ACHN (cell line): ENCODE data around the gene PARVA.
A peak's percentile ranks its signal among the peaks of the same experiment; 100 is the strongest.
"Not testable (repeated sequence)": the region's sequence is repeated elsewhere in the genome, so short reads cannot be mapped to it uniquely, and the experiment has no call there.

ENCODE experiments used
- DNase-seq: peaks from one replicate; pipeline ENCODE4 v3.0.0-alpha.2; 2015
- in situ Hi-C: cut with HindIII; loops from 2 replicates; pipeline ENCODE4 v1.10.0; 2017; ENCODE audit warnings: low sequenced_read_pairs, low pct_ligation_motif_present, low pct_unique_long_range_greater_than_20kb

PARVA gene

DNA sequence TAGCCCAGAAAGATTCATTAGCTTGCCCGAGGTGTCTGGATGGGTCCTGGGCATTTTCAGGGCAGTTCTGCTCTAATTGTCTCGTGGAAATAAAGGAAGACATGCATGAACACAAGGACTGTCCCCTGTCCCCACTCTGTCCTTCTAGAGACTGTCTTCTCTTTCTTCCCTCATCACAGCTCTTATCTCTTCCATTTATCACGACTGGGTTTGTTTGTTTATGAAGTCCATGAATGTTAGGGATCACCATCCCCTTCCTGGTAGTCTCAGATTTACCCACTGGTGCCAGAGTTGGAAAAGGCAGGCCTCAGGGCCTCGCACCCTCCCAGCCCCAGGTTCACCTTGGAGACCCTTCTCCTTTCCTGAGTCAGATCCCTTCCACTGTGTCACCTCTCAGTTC is 134.8 kb downstream of the PARVA start:
- in situ Hi-C loops: no loop called here
- no peak for DNase-seq

DNA sequence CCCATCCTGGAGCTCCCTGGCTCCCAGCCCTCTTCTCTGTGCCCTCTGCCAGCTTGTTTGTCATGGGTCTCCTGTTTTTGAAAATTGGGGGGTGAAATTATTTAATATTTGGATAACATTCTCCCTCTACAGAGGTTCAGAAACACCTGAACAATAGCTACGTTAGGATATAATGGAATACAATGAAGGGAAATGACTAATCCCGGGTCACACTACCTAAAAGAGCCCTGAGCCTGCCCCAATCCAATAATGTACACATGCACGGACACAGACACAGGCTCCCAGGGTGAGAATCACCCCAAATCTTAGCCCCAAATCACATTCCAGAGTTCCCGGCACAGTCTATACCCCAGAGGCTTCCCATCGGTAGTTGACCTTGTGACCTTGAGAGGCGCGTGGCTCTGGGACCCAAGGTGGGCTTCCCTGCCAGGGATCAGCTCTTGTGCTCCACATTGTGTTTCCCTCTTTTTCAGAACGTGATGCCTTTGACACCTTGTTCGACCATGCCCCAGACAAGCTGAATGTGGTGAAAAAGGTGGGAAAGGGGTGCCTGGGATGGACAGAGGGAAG is 135.5 kb downstream of the PARVA start:
- DNase-seq: no peak
- in situ Hi-C loops: no loop called here

DNA sequence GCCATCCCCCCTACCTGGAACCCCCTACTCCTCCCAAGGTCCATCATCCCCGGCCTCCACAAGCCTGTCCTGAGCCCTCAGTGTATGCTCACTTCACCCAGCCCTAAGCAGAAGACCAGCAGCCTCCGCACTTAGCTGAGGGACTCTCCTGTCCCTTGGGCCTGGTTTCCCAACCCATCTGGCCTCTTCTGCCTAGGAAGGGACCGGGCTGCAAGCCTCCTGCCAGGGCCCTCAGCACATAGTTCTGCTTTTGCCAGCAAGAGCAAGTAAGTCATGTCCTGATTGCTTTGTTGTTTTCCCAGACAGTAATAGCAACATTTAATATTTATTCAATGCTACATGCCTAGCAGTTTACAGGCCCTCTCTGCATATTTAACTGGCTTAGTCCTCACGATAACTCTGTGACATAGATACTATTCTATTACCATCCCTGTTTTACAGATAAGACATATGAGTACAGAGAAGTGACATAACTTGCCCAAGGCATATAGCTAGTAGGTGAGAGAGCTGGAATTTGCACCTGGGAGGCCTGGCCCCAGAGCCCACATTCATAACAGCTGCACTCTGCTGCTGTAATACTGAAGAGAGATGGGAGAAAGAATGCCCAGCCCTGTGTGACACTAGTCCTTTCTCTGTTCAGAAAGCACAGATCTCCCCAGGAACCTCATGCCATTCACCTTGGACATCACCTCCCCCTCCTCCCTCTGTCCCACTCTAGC is 139.2 kb downstream of the PARVA start:
- DNase-seq: no peak
- in situ Hi-C loops: no loop called here

DNA sequence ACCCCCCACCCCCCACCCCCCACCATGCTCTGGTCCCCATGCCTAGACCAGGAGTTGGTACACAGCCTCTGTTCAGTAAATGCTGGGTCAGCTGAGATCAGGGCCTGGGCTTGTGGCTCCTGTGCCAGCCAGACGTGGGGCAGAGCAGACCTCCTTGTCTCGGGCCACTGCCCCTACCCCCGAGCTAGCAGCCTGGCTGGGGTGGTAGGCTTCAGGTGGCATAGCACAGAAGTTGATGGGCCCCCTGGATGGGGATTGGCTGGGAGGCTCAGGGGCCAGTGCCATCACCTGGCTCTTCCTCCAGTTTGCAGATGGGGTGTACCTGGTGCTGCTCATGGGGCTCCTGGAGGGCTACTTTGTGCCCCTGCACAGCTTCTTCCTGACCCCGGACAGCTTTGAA is 139.9 kb downstream of the PARVA start:
- in situ Hi-C loops: no loop called here
- DNase-seq: no peak

DNA sequence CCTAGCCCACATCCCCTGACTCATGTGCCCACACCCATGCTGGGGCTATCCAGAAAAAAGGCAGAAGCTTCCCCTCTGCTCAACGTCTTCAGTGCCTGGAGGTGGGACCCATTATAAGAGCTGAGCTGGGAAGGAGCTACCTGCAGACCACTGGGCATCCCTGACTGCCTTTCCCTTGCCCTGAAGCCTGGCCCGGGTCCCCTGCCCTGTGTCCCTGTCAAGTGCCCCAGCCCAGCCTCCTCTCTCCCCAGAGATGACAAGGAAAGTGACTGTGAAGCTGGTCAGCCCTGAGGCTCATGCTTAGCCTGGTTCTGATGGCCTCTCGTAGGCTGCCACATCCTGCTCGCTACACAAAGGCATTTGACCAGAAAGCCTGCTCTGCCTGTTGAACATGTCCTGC is 140.4 kb downstream of the PARVA start:
- in situ Hi-C loops: no loop called here
- no peak for DNase-seq

DNA sequence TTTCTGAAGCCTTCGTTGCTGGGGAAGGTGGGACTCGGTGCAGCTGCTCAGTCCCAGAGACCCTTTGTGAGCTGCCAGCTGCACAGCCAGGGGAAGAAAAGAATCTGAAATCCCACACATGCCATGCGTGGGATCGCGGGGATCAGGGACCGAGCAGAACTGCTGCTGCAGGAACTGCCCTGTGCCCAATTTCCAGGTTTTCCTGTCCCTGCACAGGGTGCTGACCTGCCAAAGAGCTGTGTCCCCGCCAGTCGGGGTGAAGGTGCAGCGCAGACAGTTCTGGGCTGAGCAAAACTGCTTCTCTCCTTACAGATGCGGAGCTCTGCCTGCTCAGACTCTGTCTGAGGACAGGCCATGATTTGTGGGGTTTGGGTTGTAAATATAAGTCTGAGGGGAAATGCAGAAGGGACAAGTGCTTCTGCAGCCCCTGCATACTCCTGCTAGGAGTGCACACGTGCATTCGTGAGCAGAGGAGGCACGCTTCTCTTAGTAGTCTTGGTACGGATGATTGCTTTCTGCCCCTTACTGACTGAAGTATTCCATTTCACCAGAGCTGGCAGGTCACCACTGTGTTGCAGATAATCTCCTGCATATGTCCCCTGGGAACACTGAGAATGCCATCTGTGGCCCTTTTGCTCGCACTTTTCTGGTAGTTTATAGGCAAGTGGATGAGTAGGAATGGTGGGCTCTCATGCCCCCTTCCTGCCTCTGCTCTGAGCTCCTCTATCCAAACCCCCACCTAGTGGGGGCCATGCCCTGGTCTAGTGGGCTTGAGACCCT is 141.4 kb downstream of the PARVA start:
- no peak for DNase-seq
- in situ Hi-C loops: no loop called here

DNA sequence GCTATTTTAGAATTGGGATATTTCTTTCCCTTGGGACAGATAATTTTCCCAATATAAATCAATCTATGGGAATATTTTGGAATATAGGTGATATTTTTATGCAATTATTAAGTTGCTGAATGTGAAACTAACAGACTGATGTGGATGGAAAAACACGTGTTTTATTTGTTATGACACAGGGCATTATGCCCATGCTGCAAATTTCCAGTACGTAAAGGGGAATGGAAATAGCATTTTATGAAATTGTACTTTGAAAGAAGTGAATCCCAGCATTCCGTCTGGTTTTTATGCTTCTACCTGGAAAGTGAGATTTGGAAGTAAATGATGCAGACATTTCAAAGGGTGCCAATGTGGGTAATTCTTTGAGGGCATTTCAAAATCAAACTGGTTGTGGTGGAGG is 142.7 kb downstream of the PARVA start:
- in situ Hi-C loops: no loop called here

DNA sequence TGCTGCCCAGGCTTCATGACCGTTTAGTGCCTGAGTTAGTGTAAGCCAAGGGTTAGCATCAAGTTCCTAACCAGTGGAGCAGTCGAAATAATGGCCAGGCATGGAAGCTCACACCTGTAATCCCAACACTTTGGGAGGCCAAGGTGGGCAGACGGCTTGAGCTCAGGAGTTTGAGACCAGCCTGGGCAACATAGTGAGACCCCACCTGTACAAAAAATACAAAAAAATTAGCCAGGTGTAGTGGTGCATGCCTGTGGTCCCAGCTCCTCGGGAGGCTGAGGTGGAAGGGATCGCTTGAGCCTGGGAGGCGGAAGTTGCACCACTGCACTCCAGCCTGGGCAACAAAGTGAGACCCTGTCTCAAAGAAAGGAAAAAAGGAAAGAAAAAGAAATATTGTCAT is 143.2 kb downstream of the PARVA start:
- in situ Hi-C loops: not testable (repeated sequence)

More for the DNA sequence above, 142.7 kb downstream of the PARVA start:
- no peak for DNase-seq

DNA sequence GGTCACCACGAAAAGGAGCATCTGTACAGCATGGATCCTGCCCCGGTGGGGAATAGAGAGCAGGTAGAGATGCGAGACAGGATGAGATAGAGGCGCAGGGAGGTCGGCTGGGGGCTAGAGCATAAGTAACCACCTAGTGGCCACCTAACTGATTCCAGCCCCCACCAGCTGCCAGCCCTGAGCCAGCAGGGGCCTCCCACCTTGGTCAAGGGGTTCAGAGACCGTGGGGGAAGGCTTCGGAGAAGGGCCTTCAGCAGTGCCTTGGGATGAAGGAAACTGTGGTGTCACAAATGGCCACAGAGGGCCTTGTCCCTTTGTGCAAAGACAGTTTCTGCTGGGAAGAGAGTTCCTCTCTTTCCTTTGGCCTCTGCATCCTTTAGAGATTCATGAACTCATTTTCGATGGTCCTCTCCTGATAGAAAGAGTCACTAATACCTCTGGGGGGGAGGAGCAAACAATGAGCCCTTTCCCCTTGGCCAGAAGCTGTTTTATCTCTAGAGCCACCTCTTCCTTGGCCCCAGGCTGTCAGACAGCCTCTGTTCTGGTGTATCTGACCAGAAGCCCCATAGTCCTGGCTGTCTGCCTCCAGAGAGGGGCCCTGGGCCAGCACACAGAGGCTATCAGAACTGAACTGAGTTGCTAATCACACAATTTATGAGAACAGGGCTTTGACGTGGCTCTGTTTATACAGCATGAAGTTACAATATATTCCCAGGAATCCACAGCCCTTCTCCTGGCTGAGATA is 146.0 kb downstream of the PARVA start:
- DNase-seq: no peak
- in situ Hi-C loops: no loop called here

More for the DNA sequence above, 143.2 kb downstream of the PARVA start:
- not testable (repeated sequence) for DNase-seq

DNA sequence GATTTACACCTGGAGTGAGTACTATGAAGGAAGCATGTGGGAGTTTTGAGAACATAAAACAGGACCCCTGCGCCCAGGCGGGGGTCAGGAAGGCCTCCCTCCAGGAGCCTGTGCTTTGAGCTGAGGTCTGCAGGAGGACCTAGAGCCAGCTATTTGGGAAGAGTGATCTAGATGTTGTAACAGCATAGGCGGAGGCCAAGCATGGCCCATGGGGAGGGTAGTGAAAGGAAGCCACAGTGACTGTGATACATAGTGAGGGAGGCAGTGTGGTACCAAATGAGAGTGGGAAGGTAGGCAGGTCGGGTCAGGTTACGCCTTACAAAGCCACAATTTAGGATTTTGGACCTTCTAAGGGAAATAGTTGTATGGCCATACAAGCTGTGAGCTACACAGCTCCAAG is 147.5 kb downstream of the PARVA start:
- in situ Hi-C loops: no loop called here
- DNase-seq: no peak

DNA sequence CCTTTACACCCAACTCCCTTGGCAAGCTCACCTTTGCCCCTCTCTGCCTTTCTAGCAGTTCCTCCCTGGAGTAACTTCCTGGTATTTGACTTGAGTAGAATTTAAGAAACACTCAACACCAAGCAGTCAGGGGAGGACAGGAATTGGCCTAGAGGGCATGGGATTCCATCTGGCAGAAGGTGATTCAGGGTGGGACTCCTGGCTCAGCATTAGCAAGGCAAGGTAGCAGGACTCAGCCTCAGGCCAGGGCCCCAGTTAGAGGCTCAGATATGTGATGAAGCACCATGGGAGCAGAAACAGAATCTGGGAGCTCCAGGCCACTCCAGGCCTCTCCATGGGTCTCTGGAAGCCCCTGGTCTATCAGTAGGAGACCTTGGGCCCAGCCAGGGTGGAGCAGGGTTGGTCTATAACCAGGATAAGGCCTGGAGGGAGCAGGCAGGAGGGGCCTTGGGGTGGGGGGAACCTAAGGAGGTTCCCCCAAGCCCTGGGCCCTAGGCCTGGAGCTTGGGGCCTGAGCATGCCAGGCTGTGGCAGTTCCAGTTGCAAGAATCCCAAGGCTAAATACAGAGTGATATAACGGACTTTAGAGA is 148.2 kb downstream of the PARVA start:
- DNase-seq: no peak
- in situ Hi-C loops: no loop called here

DNA sequence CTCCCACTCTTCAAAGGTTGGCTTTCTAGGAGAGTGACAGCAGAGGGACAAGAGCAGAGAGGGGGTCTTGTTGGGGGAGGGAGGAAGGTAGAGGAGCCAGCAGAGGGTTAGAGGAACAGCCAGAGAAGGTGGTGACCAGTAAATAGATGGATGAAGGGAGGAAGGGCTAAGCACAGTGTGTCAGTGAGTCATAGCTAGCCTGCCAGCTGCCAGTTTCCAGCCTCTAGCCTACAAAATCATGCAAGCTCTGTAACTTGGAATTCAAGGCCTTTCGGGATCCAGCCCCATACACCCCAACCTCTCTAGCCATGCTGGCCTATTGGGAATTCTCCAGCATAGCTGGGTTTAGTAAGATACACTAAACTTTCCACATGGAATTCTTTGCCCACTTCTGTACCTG is 149.4 kb downstream of the PARVA start:
- in situ Hi-C loops: no loop called here
- DNase-seq: peak; percentile 8

DNA sequence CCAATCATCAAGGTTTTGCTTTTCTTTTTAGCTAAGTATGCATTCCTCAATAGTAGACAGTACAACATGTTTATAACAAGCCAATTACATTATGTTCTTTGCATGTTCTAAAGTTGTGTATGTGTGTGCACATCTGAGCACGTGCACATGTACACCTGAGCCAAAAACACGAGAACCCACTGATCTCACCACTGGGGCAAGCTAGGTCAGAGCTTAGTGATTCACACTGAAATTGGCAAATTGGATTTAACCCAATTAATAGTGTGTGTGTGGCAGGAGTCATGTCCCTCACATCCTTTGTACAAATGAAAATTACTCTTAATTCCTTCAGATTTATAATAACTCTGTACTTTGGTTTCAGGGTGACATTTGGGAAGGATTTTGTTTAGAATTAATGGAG is 151.1 kb downstream of the PARVA start:
- in situ Hi-C loops: no loop called here

DNA sequence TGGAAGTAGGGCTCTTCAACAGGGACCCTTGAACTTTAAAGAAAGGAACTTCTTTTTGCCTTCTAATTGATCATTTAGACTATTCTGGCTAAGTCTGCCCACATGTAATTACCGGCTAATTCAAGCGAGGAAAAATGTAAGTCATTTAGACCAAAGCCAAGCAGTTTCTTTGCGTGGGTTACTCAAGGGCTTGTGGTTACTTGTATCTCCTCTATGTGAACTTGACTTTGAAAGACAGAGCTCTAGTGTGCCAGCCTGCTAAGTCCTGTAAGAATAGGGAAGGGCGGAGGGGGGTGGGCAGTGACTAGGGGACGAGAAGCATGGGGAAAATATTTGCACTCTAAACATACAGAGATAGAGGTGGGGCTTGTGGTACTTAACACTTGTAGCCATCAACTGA is 151.7 kb downstream of the PARVA start:
- in situ Hi-C loops: no loop called here
- DNase-seq: no peak

More for the DNA sequence above, 151.1 kb downstream of the PARVA start:
- no peak for DNase-seq

DNA sequence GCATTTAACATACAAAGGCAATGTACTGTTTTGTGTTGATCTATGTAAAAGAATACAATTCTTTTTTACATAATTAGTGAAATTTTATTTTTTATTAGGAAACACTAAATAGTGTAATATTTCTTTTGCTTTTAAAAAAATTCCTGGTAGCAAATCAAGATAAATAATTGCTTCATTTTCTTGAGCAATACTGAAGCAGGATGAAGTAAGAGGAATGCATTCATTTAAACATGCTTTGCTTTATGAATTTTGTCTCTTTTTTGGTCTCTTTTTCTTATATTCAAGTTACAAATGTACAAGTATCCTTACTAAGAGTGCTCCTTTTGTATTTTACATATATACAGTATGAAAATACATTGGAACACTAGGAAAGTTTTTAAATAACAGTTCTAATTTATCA is 152.4 kb downstream of the PARVA start:
- DNase-seq: no peak
- in situ Hi-C loops: no loop called here

DNA sequence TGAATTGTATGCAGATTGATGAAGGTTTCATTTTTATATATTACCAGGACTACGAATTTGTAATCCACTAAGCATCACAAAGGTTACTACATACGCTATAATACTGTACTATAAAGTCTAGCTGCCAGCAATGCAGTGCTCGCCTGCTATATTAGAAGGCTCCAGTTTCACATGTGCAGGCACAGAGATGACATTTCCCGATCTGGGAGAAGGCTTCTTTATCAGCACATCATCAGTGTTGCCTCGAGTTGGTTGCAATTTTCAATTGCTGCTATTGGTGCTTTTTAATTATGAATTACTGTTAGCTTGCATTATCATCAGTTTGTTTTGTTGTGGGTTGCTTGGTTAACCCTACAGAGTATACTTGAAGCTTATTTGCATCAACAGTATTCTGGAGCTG is 153.6 kb downstream of the PARVA start:
- in situ Hi-C loops: no loop called here
- no peak for DNase-seq

DNA sequence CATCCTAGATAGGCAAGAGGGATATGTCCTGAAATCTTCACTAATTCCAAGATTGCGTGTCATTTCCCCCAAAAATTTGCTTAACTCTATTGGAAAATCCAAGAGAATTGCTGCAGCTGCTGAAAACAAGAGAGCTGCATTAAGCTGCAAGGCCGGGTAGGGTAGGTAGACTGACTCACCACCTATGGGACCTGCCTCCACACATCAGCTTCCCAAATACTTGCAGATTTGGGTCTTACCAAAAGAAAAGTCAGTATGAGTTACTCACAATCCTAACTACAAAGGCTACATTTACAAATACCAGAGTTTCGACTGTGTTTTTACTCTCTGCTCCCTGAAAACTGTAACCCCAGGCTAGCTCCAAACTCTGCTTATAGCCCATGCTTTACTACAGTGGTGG is 154.3 kb downstream of the PARVA start:
- DNase-seq: no peak
- in situ Hi-C loops: no loop called here

DNA sequence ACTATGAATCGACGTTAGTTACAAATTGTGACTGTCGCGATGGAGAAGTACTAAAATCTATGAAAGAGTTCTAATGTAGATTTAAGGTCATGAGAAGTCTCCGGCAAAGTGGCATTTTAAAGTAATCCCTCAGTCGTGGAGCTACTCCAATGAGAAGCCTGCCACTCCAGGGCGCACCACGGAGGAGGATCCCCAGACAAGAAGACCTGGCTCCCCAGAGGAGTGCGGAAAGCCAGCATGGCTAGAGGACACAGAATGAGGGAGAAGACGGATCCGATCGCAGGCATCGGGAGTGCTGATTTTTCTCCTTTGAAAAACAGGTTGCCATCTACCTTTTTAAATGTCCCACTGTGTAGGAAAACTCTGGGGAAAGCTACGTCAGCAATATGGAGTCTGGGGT is 155.2 kb downstream of the PARVA start:
- in situ Hi-C loops: no loop called here
- DNase-seq: no peak

DNA sequence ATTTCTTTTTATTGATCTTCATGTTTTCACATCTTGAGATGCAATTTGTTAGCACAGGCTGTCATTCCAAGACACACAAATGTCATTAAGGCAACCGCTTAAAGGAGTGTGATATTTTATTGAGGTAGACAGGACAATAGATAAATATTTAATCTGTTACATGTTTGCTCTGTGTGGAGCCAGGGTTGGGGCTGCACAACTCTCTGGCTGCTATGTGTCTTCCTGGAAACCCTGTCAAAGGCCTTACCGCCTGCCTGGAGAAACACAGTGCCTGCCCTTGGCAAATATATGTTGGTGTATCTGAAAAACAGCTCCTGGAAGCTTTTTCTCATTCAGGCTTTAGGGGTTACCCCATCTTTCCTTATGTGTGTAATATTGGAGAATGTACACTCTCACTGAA is 157.2 kb downstream of the PARVA start:
- in situ Hi-C loops: no loop called here
- DNase-seq: no peak
